Activated CD4-positive, alpha-beta T cell treated with anti-CD3 and anti-CD28 coated beads, Interleukin-10, Interleukin-2, amounts not matched to agents 100 ng/mL and 50 ng/mL, durations not matched to agents 16 hours and 8 hours (primary cell): ENCODE measurements around the gene KIAA1958.
A peak's percentile ranks its signal among the peaks of the same experiment; 100 is the strongest.
"Not testable (repeated sequence)": the region's sequence is repeated elsewhere in the genome, so short reads cannot be mapped to it uniquely, and the experiment has no call there.

Experiments used
- DNase-seq: peaks from one replicate; pipeline ENCODE4 v3.0.0-alpha.2; 2020

Gene KIAA1958

GRCh38 chr9:112673221-112673620, 186.6 kb downstream of the KIAA1958 start:
- DNase-seq = not testable (repeated sequence)

GRCh38 chr9:112677040-112677439, 190.4 kb downstream of the KIAA1958 start:
- DNase-seq = no peak

GRCh38 chr9:112680731-112681402, 194.2 kb downstream of the KIAA1958 start:
- no peak for DNase-seq

GRCh38 chr9:112689161-112689740, 202.6 kb downstream of the KIAA1958 start:
- no peak for DNase-seq

- no peak for DNase-seq
Measured at GRCh38 chr9:112694706-112695555, 208.3 kb downstream of the KIAA1958 start.

GRCh38 chr9:112696461-112696860, 209.8 kb downstream of the KIAA1958 start:
- DNase-seq = no peak

GRCh38 chr9:112699230-112699629, 212.6 kb downstream of the KIAA1958 start:
- peak; percentile 22 for DNase-seq

GRCh38 chr9:112700085-112700484, 213.5 kb downstream of the KIAA1958 start:
- DNase-seq = no peak

GRCh38 chr9:112703304-112703703, 216.7 kb downstream of the KIAA1958 start:
- DNase-seq = no peak

- no peak for DNase-seq
Measured at GRCh38 chr9:112705768-112706427, 219.3 kb downstream of the KIAA1958 start.

- no peak for DNase-seq
Measured at GRCh38 chr9:112711050-112711689, 224.5 kb downstream of the KIAA1958 start.

- DNase-seq = no peak
Measured at GRCh38 chr9:112712678-112713077, 226.1 kb downstream of the KIAA1958 start.

- DNase-seq = peak; percentile 99
Measured at GRCh38 chr9:112717661-112718331, 231.2 kb downstream of the KIAA1958 start, which contains the start of gene INIP. Gene INIP, minus strand, starts transcription at chr9:112718117. Its CDS starts 1,632 bp downstream, at chr9:112716485.
